HCT116 (cell line): ENCODE results near the gene ID1. TPM values are rescaled to one million over a fixed set of nuclear protein-coding genes. Genes with fewer than 3 reads are reported as not detected.
A peak's percentile ranks its signal among the peaks of the same experiment; 100 is the strongest.

Source experiments
- ATAC-seq: fragments of 200-7000 bp; cut with Tn5 transposase; 2 replicates; pipeline ENCODE4 v1.9.1; 2020; ENCODE audit warnings: mild to moderate bottlenecking, moderate library complexity
- BruUV-seq: library from RNA; stranded (reverse); fragments of 400-500 nt; replicated peaks from 2 replicates; lab custom pipeline; 2021; lab: Mats Ljungman, UMichigan
- CTCF ChIA-PET: fragments of 300-600 bp; sonication (Branson Sonifier 250); formaldehyde crosslinking; loops from one replicate; lab custom pipeline; 2021; ENCODE audit warnings: antibody characterized with exemption; lab: Charles Lee
- POLR2A ChIA-PET: fragments of 300-600, 350-600 bp; sonication (Branson Sonifier 250); formaldehyde crosslinking; loops from one replicate; lab custom pipeline; 2021; ENCODE audit warnings: antibody characterized with exemption; lab: Charles Lee
- RAD21 ChIA-PET, 2 experiments: fragments of 300-600 bp; sonication (Branson Sonifier 250); formaldehyde crosslinking; loops; one replicate each; lab custom pipeline; 2023; ENCODE audit warnings: low total read pairs in 2 of 2; ENCODE audit not compliant: uncharacterized antibody in 2 of 2, unreplicated experiment in 2 of 2, low non-redundant PET in 1 of 2; lab: Charles Lee
- DNase-seq: peaks from one replicate; pipeline ENCODE4 v3.0.0-alpha.2; 2010; ENCODE audit warnings: low read depth, low spot score
- H2AFZ ChIP-seq: fragments of 200-600 bp; shearing (Covaris generic), sonication (generic); 2 replicates; pipeline ENCODE4 v1.6.1; 2017; ENCODE audit warnings: low read depth, mixed run types, mixed read lengths, antibody characterized with exemption, low read length; ENCODE audit not compliant: poor library complexity, severe bottlenecking
- H3K27ac ChIP-seq: 2 replicates; pipeline ENCODE4 v1.5.1; 2012; ENCODE audit warnings: low read depth, low read length
- H3K27me3 ChIP-seq: fragments of 200-600 bp; sonication (generic); 2 replicates; pipeline ENCODE4 v1.6.1; 2016; ENCODE audit warnings: mixed run types, low read length, mixed read lengths; ENCODE audit not compliant: insufficient read depth
- H3K36me3 ChIP-seq, 2 experiments: fragments of 200-500 bp in 1 of 2; fragments of 200-600 bp in 1 of 2; sonication (Bioruptor generic) in 1 of 2; sonication (generic) in 1 of 2; 2 replicates each; pipeline versions ENCODE4 v1.5.1 to v1.6.1; 2014 to 2016; ENCODE audit warnings: low read length in 2 of 2, inconsistent platforms in 1 of 2, mixed read lengths in 1 of 2, mixed run types in 1 of 2; ENCODE audit not compliant: insufficient read depth in 2 of 2, control insufficient read depth in 1 of 2
- H3K4me1 ChIP-seq, 2 experiments: fragments of 200-600 bp in 1 of 2; sonication (generic) in 1 of 2; 2 replicates each; pipeline versions ENCODE4 v1.5.1 to v1.6.1; 2012 to 2017; ENCODE audit warnings: low read length in 2 of 2, inconsistent platforms in 1 of 2, mild to moderate bottlenecking in 1 of 2, mixed read lengths in 1 of 2, mixed run types in 1 of 2, moderate library complexity in 1 of 2; ENCODE audit not compliant: insufficient read depth in 2 of 2, control insufficient read depth in 1 of 2
- H3K4me2 ChIP-seq: fragments of 200-600 bp; sonication (generic); 2 replicates; pipeline ENCODE4 v1.6.1; 2017; ENCODE audit warnings: mixed run types, low read length, mixed read lengths
- H3K4me3 ChIP-seq, 2 experiments: fragments of 200-600 bp in 1 of 2; sonication (generic) in 1 of 2; replicated peaks in 1 of 2; 2 replicates each; pipeline ENCODE4 v1.5.1; 2011 to 2016; ENCODE audit warnings: low read length in 2 of 2, control low read depth in 1 of 2, low read depth in 1 of 2, mild to moderate bottlenecking in 1 of 2, mixed read lengths in 1 of 2, mixed run types in 1 of 2
- H3K79me2 ChIP-seq: fragments of 200-600 bp; sonication (generic); 2 replicates; pipeline ENCODE4 v1.6.1; 2017; ENCODE audit warnings: mild to moderate bottlenecking, mixed run types, low read length, moderate library complexity, mixed read lengths; ENCODE audit not compliant: insufficient read depth
- H3K9ac ChIP-seq: fragments of 200-600 bp; sonication (generic); 2 replicates; pipeline ENCODE4 v1.6.1; 2016; ENCODE audit warnings: low read length, mixed read lengths
- H3K9me2 ChIP-seq: fragments of 200-600 bp; sonication (generic), shearing (Covaris generic); 2 replicates; pipeline ENCODE4 v1.6.1; 2017; ENCODE audit warnings: mixed run types, mild to moderate bottlenecking, moderate library complexity; ENCODE audit not compliant: insufficient read depth
- H3K9me3 ChIP-seq, 2 experiments: fragments of 200-500 bp in 1 of 2; fragments of 200-600 bp in 1 of 2; sonication (Bioruptor generic) in 1 of 2; sonication (generic) in 1 of 2; 2 replicates each; pipeline ENCODE4 v1.6.1; 2014 to 2017; ENCODE audit warnings: low read length in 2 of 2, mixed read lengths in 2 of 2, inconsistent platforms in 1 of 2, low read depth in 1 of 2, mild to moderate bottlenecking in 1 of 2, mixed run types in 1 of 2, moderate library complexity in 1 of 2; ENCODE audit not compliant: control insufficient read depth in 1 of 2, insufficient read depth in 1 of 2
- H4K20me1 ChIP-seq: fragments of 200-600 bp; sonication (generic), shearing (Covaris generic); 2 replicates; pipeline ENCODE4 v1.6.1; 2017; ENCODE audit warnings: mixed run types, mild to moderate bottlenecking, moderate library complexity; ENCODE audit not compliant: insufficient read depth
- ATF3 ChIP-seq: IDR thresholded peaks from 2 replicates; pipeline ENCODE4 v1.6.1; 2012
- CBX3 ChIP-seq: IDR thresholded peaks from 2 replicates; pipeline ENCODE4 v1.6.1; 2012; ENCODE audit warnings: low read depth
- CEBPB ChIP-seq: IDR thresholded peaks from 2 replicates; pipeline ENCODE4 v1.6.1; 2012; ENCODE audit warnings: low read depth
- CTCF ChIP-seq, 3 experiments: fragments of 200-600 bp in 1 of 3; sonication (generic) in 1 of 3; IDR thresholded peaks in 2 of 3; conservative IDR thresholded peaks in 1 of 3; 2 replicates each; pipeline ENCODE4 v1.5.1; 2012 to 2017; ENCODE audit warnings: low read depth in 2 of 3, low read length in 2 of 3, antibody characterized with exemption in 1 of 3, borderline replicate concordance in 1 of 3, control low read depth in 1 of 3, mild to moderate bottlenecking in 1 of 3, mixed read lengths in 1 of 3, mixed run types in 1 of 3, moderate library complexity in 1 of 3; ENCODE audit not compliant: insufficient read depth in 1 of 3
- EGR1 ChIP-seq: IDR thresholded peaks from 2 replicates; pipeline ENCODE4 v1.6.1; 2012; ENCODE audit warnings: low read depth
- ELF1 ChIP-seq: IDR thresholded peaks from 2 replicates; pipeline ENCODE4 v1.6.1; 2012; ENCODE audit warnings: low read depth, borderline replicate concordance
- EZH2 ChIP-seq: fragments of 200-600 bp; sonication (generic); IDR thresholded peaks from 2 replicates; pipeline ENCODE4 v1.6.1; 2017; ENCODE audit warnings: antibody characterized with exemption, mixed run types
- EZH2phosphoT487 ChIP-seq: fragments of 200-600 bp; IDR thresholded peaks from 2 replicates; pipeline ENCODE4 v1.6.1; 2018; ENCODE audit warnings: antibody characterized with exemption, borderline replicate concordance
- FOSL1 ChIP-seq: IDR thresholded peaks from 2 replicates; pipeline ENCODE4 v1.6.1; 2012; ENCODE audit warnings: low read depth
- JUND ChIP-seq: IDR thresholded peaks from 2 replicates; pipeline ENCODE4 v1.6.1; 2012
- MAX ChIP-seq: IDR thresholded peaks from 2 replicates; pipeline ENCODE4 v1.6.1; 2012
- POLR2A ChIP-seq: IDR thresholded peaks from 2 replicates; pipeline ENCODE4 v1.7.0; 2011; ENCODE audit warnings: borderline replicate concordance; ENCODE audit not compliant: insufficient read depth, insufficient read length; ENCODE audit errors: extremely low read depth
- POLR2AphosphoS5 ChIP-seq: IDR thresholded peaks from 2 replicates; pipeline ENCODE4 v1.6.1; 2011; ENCODE audit warnings: mild to moderate bottlenecking, low read depth, low read length, moderate library complexity
- RAD21 ChIP-seq: IDR thresholded peaks from 2 replicates; pipeline ENCODE4 v1.6.1; 2012; ENCODE audit warnings: low read depth, mild to moderate bottlenecking
- SIN3A ChIP-seq: IDR thresholded peaks from 2 replicates; pipeline ENCODE4 v1.6.1; 2012; ENCODE audit warnings: low read depth
- SP1 ChIP-seq: IDR thresholded peaks from 2 replicates; pipeline ENCODE4 v1.6.1; 2012; ENCODE audit warnings: low read depth
- SRF ChIP-seq: IDR thresholded peaks from 2 replicates; pipeline ENCODE4 v1.6.1; 2012; ENCODE audit warnings: low read depth
- TCF7L2 ChIP-seq: IDR thresholded peaks from 2 replicates; pipeline ENCODE4 v1.7.0; 2011; ENCODE audit warnings: borderline replicate concordance, inconsistent platforms; ENCODE audit not compliant: insufficient read depth, insufficient read length; ENCODE audit errors: extremely low read depth
- YY1 ChIP-seq: IDR thresholded peaks from 2 replicates; pipeline ENCODE4 v1.6.1; 2011; ENCODE audit warnings: low read length, low read depth, moderate library complexity, mild to moderate bottlenecking; ENCODE audit not compliant: insufficient replicate concordance; ENCODE audit errors: extremely low read depth
- ZFX ChIP-seq: fragments of 450-650 bp; IDR thresholded peaks from 2 replicates; pipeline ENCODE4 v1.6.1; 2017
- ZNF274 ChIP-seq: fragments of 200-500 bp; sonication (Bioruptor generic); IDR thresholded peaks from 2 replicates; pipeline ENCODE4 v1.6.1; 2014; ENCODE audit warnings: mild to moderate bottlenecking, low read depth, low read length, inconsistent platforms
- intact Hi-C: fragments of 100-400 bp; cut with micrococcal nuclease; formaldehyde crosslinking; loops from 2 replicates; pipeline ENCODE4 v1.10.0; 2022
- total RNA-seq: library from RNA; stranded (reverse); gene quantifications from one replicate; pipeline ENCODE4 v1.2.1, GENCODE V29; 2021; ENCODE audit not compliant: unreplicated experiment
- TF ChIP-seq, protein P1 (sequence below): IDR thresholded peaks from 2 replicates; pipeline ENCODE4 v1.6.1; 2012; ENCODE audit warnings: low read depth

ID1 gene
- total RNA-seq, 1 experiment from 2014 or later, result 811 TPM

DNA sequence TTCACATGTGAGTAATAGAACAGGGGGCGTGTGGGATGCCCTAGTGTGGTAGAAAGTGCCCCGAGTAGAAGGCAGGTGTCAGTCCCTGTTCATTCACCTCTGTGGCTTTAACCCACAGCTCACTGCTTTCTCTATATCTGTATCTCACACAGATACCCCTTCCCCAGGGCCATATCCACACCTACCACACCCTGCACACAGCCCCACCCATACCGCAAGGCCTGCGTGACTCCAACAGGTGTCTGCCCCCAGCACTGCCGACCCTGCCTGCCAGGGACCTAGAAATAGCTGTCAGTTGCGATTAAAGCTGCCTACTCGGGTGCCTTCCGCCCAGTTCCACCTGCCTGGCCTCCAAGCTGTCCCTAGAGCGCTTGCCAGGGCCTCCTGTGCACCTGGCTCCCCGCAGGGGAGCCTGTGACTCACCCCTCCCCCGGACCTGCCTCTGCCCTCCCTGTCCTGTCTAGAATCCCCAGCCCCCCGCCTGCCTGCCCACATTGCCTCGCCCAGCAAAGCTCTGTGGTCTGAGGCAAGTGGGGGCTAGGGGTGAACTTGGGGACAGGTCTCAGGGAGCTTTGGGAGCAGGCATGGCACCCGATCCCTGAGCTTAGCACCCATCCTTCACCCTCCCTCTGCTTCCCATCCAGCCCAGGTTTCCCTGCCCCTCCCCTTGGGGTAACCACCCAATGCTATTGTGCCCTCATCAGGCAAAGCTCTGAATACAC is 38.3 kb upstream of the ID1 start:
- Histone ChIP-seq H3K9me2 (no peaks in the 10 kb centered on the region), H3K4me3 (peak overlapping the region; percentile 4 to 15; a peak in 2 of 4 replicates), H3K27me3 (no peaks in the 10 kb centered on the region), H3K36me3 (peaks cover 0 to 24% of the 10 kb centered on the region in 2 experiments; a peak in 1 of 4 replicates), H2AFZ (no peak overlapping the region), H3K27ac (peak overlapping the region; percentile 98), H3K4me1 (peaks cover 95 to 98% of the 10 kb centered on the region in 2 experiments), H3K4me2 (peak overlapping the region; percentile 72), H3K79me2 (peaks cover 5% of the 10 kb centered on the region; the same call in 1 of the 2 replicates), H3K9ac (peak overlapping the region; percentile 52), H3K9me3 (no peaks in the 10 kb centered on the region), H4K20me1 (no peaks in the 10 kb centered on the region)
- BruUV-seq, result no TSS peak
- intact Hi-C loops, result loop anchor here (2.0 kb wide), 1 partner anchor 44 kb away; no protein-coding TSS in a partner anchor
- ATAC-seq (peak; percentile 70), DNase-seq (peak; percentile 75)
- CTCF ChIA-PET, result interaction anchor here (0.5 to 10.8 kb wide), 9 partner anchors 9 to 157 kb away, joined by 3 to 256 read pairs (median 4); no protein-coding TSS in a partner anchor
- POLR2A ChIA-PET, result interaction anchor here (0.7 to 28.6 kb wide), 9 partner anchors 9 to 157 kb away, joined by 3 to 1106 read pairs (median 4); partner anchors contain the start of gene ID1
- RAD21 ChIA-PET, result interaction anchor here (1.0 to 5.7 kb wide), 9 partner anchors 10 to 46 kb away, joined by 3 to 74 read pairs (median 4); partner anchors contain the start of gene ID1 (in 2 of the 2)
- peak in 2 of 3 experiments; percentile 15 to 25; a peak in 2 of 6 replicates for TF ChIP-seq CTCF (IDR thresholded peaks at IDR 0.05 in 2 of 3, conservative IDR thresholded peaks at IDR 0.05 in 1 of 3; ENCODE audit: borderline replicate concordance in 1 of 3, insufficient read depth in 1 of 3, low read depth in 2 of 3, low read length in 2 of 3)
- no peak for TF ChIP-seq ZFX
- no peak for TF ChIP-seq SP1
- TF ChIP-seq RAD21, result no peak
- no peak for TF ChIP-seq FOSL1
- peak; percentile 58 for TF ChIP-seq POLR2AphosphoS5
- no peak for TF ChIP-seq POLR2A
- no peak for TF ChIP-seq ELF1
- TF ChIP-seq SIN3A, result no peak
- no peak for TF ChIP-seq EZH2phosphoT487
- no peak for TF ChIP-seq ATF3
- TF ChIP-seq EZH2, result no peak
- TF ChIP-seq YY1, result peak; percentile 3
- TF ChIP-seq ZNF274, result no peak
- TF ChIP-seq SRF, result no peak
- TF ChIP-seq, protein P1, sequence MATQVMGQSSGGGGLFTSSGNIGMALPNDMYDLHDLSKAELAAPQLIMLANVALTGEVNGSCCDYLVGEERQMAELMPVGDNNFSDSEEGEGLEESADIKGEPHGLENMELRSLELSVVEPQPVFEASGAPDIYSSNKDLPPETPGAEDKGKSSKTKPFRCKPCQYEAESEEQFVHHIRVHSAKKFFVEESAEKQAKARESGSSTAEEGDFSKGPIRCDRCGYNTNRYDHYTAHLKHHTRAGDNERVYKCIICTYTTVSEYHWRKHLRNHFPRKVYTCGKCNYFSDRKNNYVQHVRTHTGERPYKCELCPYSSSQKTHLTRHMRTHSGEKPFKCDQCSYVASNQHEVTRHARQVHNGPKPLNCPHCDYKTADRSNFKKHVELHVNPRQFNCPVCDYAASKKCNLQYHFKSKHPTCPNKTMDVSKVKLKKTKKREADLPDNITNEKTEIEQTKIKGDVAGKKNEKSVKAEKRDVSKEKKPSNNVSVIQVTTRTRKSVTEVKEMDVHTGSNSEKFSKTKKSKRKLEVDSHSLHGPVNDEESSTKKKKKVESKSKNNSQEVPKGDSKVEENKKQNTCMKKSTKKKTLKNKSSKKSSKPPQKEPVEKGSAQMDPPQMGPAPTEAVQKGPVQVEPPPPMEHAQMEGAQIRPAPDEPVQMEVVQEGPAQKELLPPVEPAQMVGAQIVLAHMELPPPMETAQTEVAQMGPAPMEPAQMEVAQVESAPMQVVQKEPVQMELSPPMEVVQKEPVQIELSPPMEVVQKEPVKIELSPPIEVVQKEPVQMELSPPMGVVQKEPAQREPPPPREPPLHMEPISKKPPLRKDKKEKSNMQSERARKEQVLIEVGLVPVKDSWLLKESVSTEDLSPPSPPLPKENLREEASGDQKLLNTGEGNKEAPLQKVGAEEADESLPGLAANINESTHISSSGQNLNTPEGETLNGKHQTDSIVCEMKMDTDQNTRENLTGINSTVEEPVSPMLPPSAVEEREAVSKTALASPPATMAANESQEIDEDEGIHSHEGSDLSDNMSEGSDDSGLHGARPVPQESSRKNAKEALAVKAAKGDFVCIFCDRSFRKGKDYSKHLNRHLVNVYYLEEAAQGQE, result no peak
- peak; percentile 82 for TF ChIP-seq TCF7L2
- no peak for TF ChIP-seq CEBPB
- no peak for TF ChIP-seq CBX3
- no peak for TF ChIP-seq MAX
- TF ChIP-seq JUND, result no peak
- no peak for TF ChIP-seq EGR1
